ENCODE measurements around the gene IRS2. TPM values are rescaled to one million over a fixed set of nuclear protein-coding genes. Genes with fewer than 3 reads are reported as not detected.

Gene IRS2
- total RNA-seq, 2 experiments from 2014 or later, result 2.8 TPM

GRCh38 chr13:109724603-109725002, 61.8 kb downstream of the IRS2 start:
- DNase-seq (no peak), ATAC-seq (no peak)
- Mint-ChIP-seq H3K9me3 (no peaks in the 10 kb centered on the region), H3K36me3 (ENCODE audit: low read depth) (no peaks in the 10 kb centered on the region), H3K27me3 (peaks cover 9% of the 10 kb centered on the region), H3K27ac (no peak overlapping the region), H3K4me3 (no peak overlapping the region), H3K4me1 (ENCODE audit: low read depth) (no peaks in the 10 kb centered on the region)
- ChIA-PET CTCF (interaction anchor here (0.8 kb wide), 1 partner anchor 13 kb away, joined by 4 read pairs; no protein-coding TSS in a partner anchor), POLR2A (no interaction called here)
- intact Hi-C loops (cut with micrococcal nuclease), result no loop called here
- TF ChIP-seq, protein P1, sequence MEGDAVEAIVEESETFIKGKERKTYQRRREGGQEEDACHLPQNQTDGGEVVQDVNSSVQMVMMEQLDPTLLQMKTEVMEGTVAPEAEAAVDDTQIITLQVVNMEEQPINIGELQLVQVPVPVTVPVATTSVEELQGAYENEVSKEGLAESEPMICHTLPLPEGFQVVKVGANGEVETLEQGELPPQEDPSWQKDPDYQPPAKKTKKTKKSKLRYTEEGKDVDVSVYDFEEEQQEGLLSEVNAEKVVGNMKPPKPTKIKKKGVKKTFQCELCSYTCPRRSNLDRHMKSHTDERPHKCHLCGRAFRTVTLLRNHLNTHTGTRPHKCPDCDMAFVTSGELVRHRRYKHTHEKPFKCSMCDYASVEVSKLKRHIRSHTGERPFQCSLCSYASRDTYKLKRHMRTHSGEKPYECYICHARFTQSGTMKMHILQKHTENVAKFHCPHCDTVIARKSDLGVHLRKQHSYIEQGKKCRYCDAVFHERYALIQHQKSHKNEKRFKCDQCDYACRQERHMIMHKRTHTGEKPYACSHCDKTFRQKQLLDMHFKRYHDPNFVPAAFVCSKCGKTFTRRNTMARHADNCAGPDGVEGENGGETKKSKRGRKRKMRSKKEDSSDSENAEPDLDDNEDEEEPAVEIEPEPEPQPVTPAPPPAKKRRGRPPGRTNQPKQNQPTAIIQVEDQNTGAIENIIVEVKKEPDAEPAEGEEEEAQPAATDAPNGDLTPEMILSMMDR (IDR thresholded peaks at IDR 0.05), result no peak

DNA sequence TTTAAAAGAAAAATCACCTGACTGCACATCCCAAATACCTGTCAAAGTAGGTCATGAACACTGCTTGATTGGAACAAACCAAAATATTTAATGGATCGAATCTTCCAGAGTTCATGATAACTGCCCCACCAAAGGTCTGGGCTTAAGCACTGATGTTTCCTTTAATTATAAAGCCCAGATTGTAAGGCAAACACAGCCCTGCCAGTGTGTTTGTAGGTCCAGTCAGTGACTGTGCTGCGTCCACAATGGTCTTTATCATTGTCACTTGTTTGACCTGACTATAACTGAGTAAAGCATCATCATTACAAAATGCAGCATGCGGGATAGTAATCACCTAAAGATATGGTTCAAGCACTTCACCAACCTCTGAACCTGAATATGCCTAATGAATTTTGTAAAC, 63.3 kb downstream of the IRS2 start:
- H3K9me3 Mint-ChIP-seq, result no peaks in the 10 kb centered on the region

DNA sequence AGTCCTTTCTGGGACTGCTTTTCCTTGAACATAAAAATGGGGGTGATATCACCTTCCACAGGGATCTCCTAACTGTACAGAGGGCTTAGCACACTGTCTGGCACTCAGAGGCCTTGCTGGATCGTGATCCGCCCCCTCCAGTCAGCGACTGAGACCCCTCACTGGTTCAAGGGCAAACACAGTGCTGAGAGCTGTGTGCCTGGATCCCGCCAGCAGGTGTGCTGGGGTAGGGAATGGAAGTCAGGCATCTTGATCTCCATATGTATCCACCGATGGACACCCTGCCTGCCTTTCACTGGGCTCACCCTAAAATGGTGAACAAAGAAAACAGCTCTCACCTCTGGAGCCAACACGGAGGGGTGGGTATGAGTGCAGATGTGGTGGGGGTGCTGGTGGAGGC, 64.3 kb downstream of the IRS2 start:
- Mint-ChIP-seq H3K9me3 (no peaks in the 10 kb centered on the region), H3K27ac (no peak overlapping the region), H3K4me1 (ENCODE audit: low read depth) (no peaks in the 10 kb centered on the region), H3K4me3 (no peak overlapping the region), H3K27me3 (peaks cover 2% of the 10 kb centered on the region), H3K36me3 (ENCODE audit: low read depth) (no peaks in the 10 kb centered on the region)
- ChIA-PET CTCF (no interaction called here), POLR2A (no interaction called here)
- TF ChIP-seq, protein P1 (IDR thresholded peaks at IDR 0.05), result no peak
- ATAC-seq (no peak), DNase-seq (no peak)
- intact Hi-C loops (cut with micrococcal nuclease), result no loop called here

More for the DNA sequence above, 63.3 kb downstream of the IRS2 start:
- Mint-ChIP-seq H3K4me3 (no peak overlapping the region), H3K27me3 (peaks cover 2% of the 10 kb centered on the region), H3K36me3 (ENCODE audit: low read depth) (no peaks in the 10 kb centered on the region), H3K27ac (no peak overlapping the region), H3K4me1 (ENCODE audit: low read depth) (no peaks in the 10 kb centered on the region)
- intact Hi-C loops (cut with micrococcal nuclease), result no loop called here
- DNase-seq (no peak), ATAC-seq (no peak)
- TF ChIP-seq, protein P1 (IDR thresholded peaks at IDR 0.05), result no peak
- ChIA-PET POLR2A (no interaction called here), CTCF (no interaction called here)

DNA sequence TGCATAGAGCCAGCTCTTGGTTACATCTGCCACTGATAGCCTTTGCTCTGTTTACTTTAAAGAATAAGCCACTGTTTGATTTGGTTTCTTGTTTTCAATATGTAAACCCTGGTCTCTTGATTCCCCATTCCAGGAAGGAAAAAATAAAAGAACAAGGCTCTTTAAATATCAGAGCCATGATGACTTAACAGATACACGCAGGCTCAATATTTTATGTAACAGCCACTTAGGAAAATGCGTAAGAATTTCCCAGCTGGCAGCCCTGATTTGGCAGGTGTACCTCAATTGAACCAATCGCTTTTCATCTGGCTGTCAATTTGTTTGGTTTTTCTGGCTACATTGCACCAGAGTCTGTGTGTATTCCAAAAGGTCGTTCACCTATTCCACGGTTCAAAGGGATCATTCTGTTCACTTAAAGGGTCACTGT, 65.6 kb downstream of the IRS2 start:
- ATAC-seq, result no peak

GRCh38 chr13:109719962-109720646, 66.3 kb downstream of the IRS2 start:
- no peak overlapping the region for H3K4me3 Mint-ChIP-seq
- H3K27me3 Mint-ChIP-seq, result peaks cover 2% of the 10 kb centered on the region
- ATAC-seq, result no peak
- intact Hi-C loops (cut with micrococcal nuclease), result no loop called here
- H3K36me3 Mint-ChIP-seq (ENCODE audit: low read depth), result no peaks in the 10 kb centered on the region
- TF ChIP-seq, protein P1 (IDR thresholded peaks at IDR 0.05), result no peak
- POLR2A ChIA-PET, result no interaction called here
- no peaks in the 10 kb centered on the region for H3K9me3 Mint-ChIP-seq
- H3K4me1 Mint-ChIP-seq (ENCODE audit: low read depth), result no peaks in the 10 kb centered on the region
- CTCF ChIA-PET, result no interaction called here
- no peak for DNase-seq
- no peak overlapping the region for H3K27ac Mint-ChIP-seq

More for the DNA sequence above, 65.6 kb downstream of the IRS2 start:
- peaks cover 2% of the 10 kb centered on the region for H3K27me3 Mint-ChIP-seq
- no peaks in the 10 kb centered on the region for H3K4me1 Mint-ChIP-seq (ENCODE audit: low read depth)
- ChIA-PET POLR2A (no interaction called here), CTCF (no interaction called here)
- no peak overlapping the region for H3K4me3 Mint-ChIP-seq
- no peaks in the 10 kb centered on the region for H3K36me3 Mint-ChIP-seq (ENCODE audit: low read depth)
- DNase-seq, result no peak
- intact Hi-C loops (cut with micrococcal nuclease), result no loop called here
- H3K27ac Mint-ChIP-seq, result no peak overlapping the region
- no peaks in the 10 kb centered on the region for H3K9me3 Mint-ChIP-seq
- TF ChIP-seq, protein P1 (IDR thresholded peaks at IDR 0.05), result no peak

Data from activated CD8-positive, alpha-beta T cell treated with anti-CD3 and anti-CD28 coated beads for 36 hours (primary cell).